ENCODE results near the gene RASSF7.
"Not testable (repeated sequence)": the region's sequence is repeated elsewhere in the genome, so short reads cannot be mapped to it uniquely, and the experiment has no call there.

- not testable (repeated sequence) for TF ChIP-seq POLR2AphosphoS5, CTCF, EP300, POLR2A (IDR thresholded peaks at IDR 0.05)
These were observed 13.3 kb downstream of the RASSF7 start for GRCh38 chr11:574031-574570.
